WTC11 (cell line): ENCODE data around the gene ITSN1. TPM values are rescaled to one million over a fixed set of nuclear protein-coding genes. Genes with fewer than 3 reads are reported as not detected.

Experiments
- ATAC-seq: fragments of 200-7000 bp; cut with Tn5 transposase; 2 replicates; pipeline ENCODE4 v1.10.0; 2021; ENCODE audit warnings: mild to moderate bottlenecking, moderate library complexity
- CTCF ChIA-PET: fragments of 300-600 bp; sonication (Branson Sonifier 250); formaldehyde crosslinking; loops from one replicate; lab custom pipeline; 2021; ENCODE audit warnings: antibody characterized with exemption; lab: Charles Lee
- POLR2A ChIA-PET: fragments of 350-600 bp; sonication (Branson Sonifier 250); formaldehyde crosslinking; loops from one replicate; lab custom pipeline; 2021; ENCODE audit warnings: antibody characterized with exemption; lab: Charles Lee
- DNase-seq: peaks from one replicate; pipeline ENCODE4 v3.0.0; 2021; ENCODE audit warnings: low spot score
- H3K27ac Mint-ChIP-seq: 2 replicates; pipeline ENCODE4 v1.8.0; 2021; ENCODE audit warnings: mixed read lengths
- H3K27me3 Mint-ChIP-seq: 2 replicates; pipeline ENCODE4 v1.8.0; 2021; ENCODE audit warnings: low read depth, mild to moderate bottlenecking, moderate library complexity, mixed read lengths
- H3K36me3 Mint-ChIP-seq: 2 replicates; pipeline ENCODE4 v1.8.0; 2021; ENCODE audit warnings: mixed read lengths
- H3K4me1 Mint-ChIP-seq: 2 replicates; pipeline ENCODE4 v1.8.0; 2022; ENCODE audit warnings: mixed read lengths
- H3K4me3 Mint-ChIP-seq: 2 replicates; pipeline ENCODE4 v1.8.0; 2021; ENCODE audit warnings: mild to moderate bottlenecking, moderate library complexity, mixed read lengths
- H3K9me3 Mint-ChIP-seq: 2 replicates; pipeline ENCODE4 v1.8.0; 2021; ENCODE audit warnings: mixed read lengths
- CREM ChIP-seq: sonication (generic); formaldehyde crosslinking; IDR thresholded peaks from 2 replicates; pipeline ENCODE4 v1.8.1; 2022; ENCODE audit warnings: mild to moderate bottlenecking, missing genetic modification reagents, moderate library complexity
- ELF4 ChIP-seq: sonication (generic); formaldehyde crosslinking; IDR thresholded peaks from 2 replicates; pipeline ENCODE4 v1.8.1; 2022; ENCODE audit warnings: low read depth, mild to moderate bottlenecking, moderate library complexity, missing genetic modification reagents
- HMGXB4 ChIP-seq: sonication (generic); formaldehyde crosslinking; IDR thresholded peaks from 2 replicates; pipeline ENCODE4 v1.8.1; 2023; ENCODE audit warnings: mild to moderate bottlenecking, moderate library complexity, missing genetic modification reagents
- NFE2L1 ChIP-seq: sonication (generic); formaldehyde crosslinking; IDR thresholded peaks from 2 replicates; pipeline ENCODE4 v1.8.1; 2023; ENCODE audit warnings: missing genetic modification reagents
- NFYB ChIP-seq: sonication (generic); formaldehyde crosslinking; conservative IDR thresholded peaks from 2 replicates; pipeline ENCODE4 v1.8.0; 2022; ENCODE audit warnings: low read depth, missing genetic modification reagents
- PRRX2 ChIP-seq: fragments of 250-450 bp; sonication (Bioruptor Pico); IDR thresholded peaks from 2 replicates; pipeline ENCODE4 v1.8.0; 2021; ENCODE audit warnings: mild to moderate bottlenecking
- TEAD4 ChIP-seq: sonication (generic); formaldehyde crosslinking; IDR thresholded peaks from 2 replicates; pipeline ENCODE4 v1.8.0; 2022; ENCODE audit warnings: mild to moderate bottlenecking, missing genetic modification reagents
- USF2 ChIP-seq: sonication (generic); formaldehyde crosslinking; IDR thresholded peaks from 2 replicates; pipeline ENCODE4 v1.8.1; 2023; ENCODE audit warnings: mild to moderate bottlenecking, missing genetic modification reagents, moderate library complexity
- ZBTB43 ChIP-seq: sonication (generic); formaldehyde crosslinking; IDR thresholded peaks from 2 replicates; pipeline ENCODE4 v1.8.1; 2023; ENCODE audit warnings: mild to moderate bottlenecking, missing genetic modification reagents
- ZNF281 ChIP-seq: sonication (generic); formaldehyde crosslinking; IDR thresholded peaks from 2 replicates; pipeline ENCODE4 v1.8.0; 2023; ENCODE audit warnings: mild to moderate bottlenecking, missing genetic modification reagents
- ZNF425 ChIP-seq: fragments of 250-450 bp; sonication (Bioruptor Pico); conservative IDR thresholded peaks from 2 replicates; pipeline ENCODE4 v1.9.0; 2021; ENCODE audit warnings: mild to moderate bottlenecking
- ZNF512 ChIP-seq: sonication (generic); formaldehyde crosslinking; IDR thresholded peaks from 2 replicates; pipeline ENCODE4 v1.8.1; 2022; ENCODE audit warnings: missing genetic modification reagents, borderline replicate concordance
- total RNA-seq: library from RNA; stranded (reverse); gene quantifications from 3 replicates; pipeline ENCODE4 v1.2.3, GENCODE V29; 2021

Gene ITSN1
- total RNA-seq, 1 experiment from 2014 or later = 69.6 TPM

GRCh38 chr21:33825419-33825818 lies 183.1 kb downstream of the ITSN1 start (continued):
- TF ChIP-seq ZNF425 (CRISPR knock-in tag) = no peak
- TF ChIP-seq ZNF281 (CRISPR knock-in tag) = no peak
- no peak for TF ChIP-seq ZBTB43 (CRISPR knock-in tag)
- no peak for TF ChIP-seq NFE2L1 (CRISPR knock-in tag)
- no peak for TF ChIP-seq CREM (CRISPR knock-in tag)

- Mint-ChIP-seq H3K4me1 (peaks cover 5% of the 10 kb centered on the region; the same call in 1 of the 2 replicates), H3K4me3 (no peak overlapping the region), H3K9me3 (no peaks in the 10 kb centered on the region), H3K36me3 (peaks cover 31% of the 10 kb centered on the region), H3K27ac (no peak overlapping the region), H3K27me3 (no peaks in the 10 kb centered on the region)
- no peak for TF ChIP-seq ELF4 (CRISPR knock-in tag)
- no peak for TF ChIP-seq ZBTB43 (CRISPR knock-in tag)
- no peak for TF ChIP-seq ZNF512 (CRISPR knock-in tag)
- no peak for TF ChIP-seq NFYB (CRISPR knock-in tag)
- no peak for TF ChIP-seq PRRX2 (CRISPR knock-in tag)
- TF ChIP-seq HMGXB4 (CRISPR knock-in tag) = no peak
- no peak for TF ChIP-seq USF2 (CRISPR knock-in tag)
- TF ChIP-seq TEAD4 = no peak
- CTCF ChIA-PET = no interaction called here
- DNase-seq = no peak
- ATAC-seq = no peak
- POLR2A ChIA-PET = no interaction called here
Observed at GRCh38 chr21:33825915-33826314, 183.6 kb downstream of the ITSN1 start.
